GM12873 (cell line): ENCODE data around the gene XDH.

Source experiments
- TF ChIP-seq, protein P1 (sequence below): IDR thresholded peaks from 2 replicates; pipeline ENCODE4 v1.5.1; 2012; ENCODE audit warnings: low read depth, mild to moderate bottlenecking, moderate library complexity, low read length, control low read depth; ENCODE audit not compliant: insufficient read depth; ENCODE audit errors: missing control alignments

Gene XDH

GRCh38 chr2:31414601-31415241 is at the start of gene XDH:
Gene XDH (minus strand): TSS chr2:31414742. CDS start chr2:31414666, 76 bp downstream.
- TF ChIP-seq, protein P1, sequence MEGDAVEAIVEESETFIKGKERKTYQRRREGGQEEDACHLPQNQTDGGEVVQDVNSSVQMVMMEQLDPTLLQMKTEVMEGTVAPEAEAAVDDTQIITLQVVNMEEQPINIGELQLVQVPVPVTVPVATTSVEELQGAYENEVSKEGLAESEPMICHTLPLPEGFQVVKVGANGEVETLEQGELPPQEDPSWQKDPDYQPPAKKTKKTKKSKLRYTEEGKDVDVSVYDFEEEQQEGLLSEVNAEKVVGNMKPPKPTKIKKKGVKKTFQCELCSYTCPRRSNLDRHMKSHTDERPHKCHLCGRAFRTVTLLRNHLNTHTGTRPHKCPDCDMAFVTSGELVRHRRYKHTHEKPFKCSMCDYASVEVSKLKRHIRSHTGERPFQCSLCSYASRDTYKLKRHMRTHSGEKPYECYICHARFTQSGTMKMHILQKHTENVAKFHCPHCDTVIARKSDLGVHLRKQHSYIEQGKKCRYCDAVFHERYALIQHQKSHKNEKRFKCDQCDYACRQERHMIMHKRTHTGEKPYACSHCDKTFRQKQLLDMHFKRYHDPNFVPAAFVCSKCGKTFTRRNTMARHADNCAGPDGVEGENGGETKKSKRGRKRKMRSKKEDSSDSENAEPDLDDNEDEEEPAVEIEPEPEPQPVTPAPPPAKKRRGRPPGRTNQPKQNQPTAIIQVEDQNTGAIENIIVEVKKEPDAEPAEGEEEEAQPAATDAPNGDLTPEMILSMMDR: no peak

DNA sequence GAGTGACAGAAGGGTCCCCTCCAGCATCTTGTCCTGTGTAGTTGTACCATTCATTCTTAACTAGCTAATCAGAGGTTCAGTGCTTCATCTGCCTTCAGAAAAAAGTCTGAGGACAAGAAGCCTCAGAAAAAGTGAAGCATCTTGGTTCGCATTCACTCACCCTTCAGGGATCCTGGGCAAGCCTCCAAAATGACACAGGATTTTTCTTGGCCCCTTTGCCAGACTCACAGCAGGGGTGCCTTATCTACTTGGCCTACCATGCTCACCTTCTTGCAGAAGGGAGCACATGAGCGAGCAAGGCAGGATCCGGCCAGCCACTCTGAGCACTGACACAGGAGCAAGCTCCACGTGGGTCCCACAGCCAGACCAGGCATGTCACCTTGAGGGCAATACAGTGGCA is 43.1 kb upstream of the XDH start:
- TF ChIP-seq, protein P1: no peak

DNA sequence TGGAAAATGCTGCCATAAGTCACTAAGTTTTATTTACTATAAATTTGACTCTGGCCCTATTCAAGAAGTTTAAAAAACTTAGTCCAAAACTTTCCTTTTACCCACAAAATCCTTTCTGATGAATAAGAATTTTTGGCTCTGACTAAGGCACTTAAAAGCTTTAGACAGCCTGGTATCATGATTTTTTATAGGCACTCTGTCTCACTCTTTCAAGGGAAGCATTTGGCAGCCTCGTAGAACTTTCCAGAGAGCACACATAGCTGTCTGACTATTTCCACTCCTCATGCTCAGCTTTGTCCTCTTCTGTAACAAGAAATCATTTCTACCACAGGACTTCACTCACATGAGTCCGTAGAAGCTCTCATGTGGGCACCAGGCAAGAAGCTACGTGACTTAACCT is 32.3 kb upstream of the XDH start:
- TF ChIP-seq, protein P1: no peak

DNA sequence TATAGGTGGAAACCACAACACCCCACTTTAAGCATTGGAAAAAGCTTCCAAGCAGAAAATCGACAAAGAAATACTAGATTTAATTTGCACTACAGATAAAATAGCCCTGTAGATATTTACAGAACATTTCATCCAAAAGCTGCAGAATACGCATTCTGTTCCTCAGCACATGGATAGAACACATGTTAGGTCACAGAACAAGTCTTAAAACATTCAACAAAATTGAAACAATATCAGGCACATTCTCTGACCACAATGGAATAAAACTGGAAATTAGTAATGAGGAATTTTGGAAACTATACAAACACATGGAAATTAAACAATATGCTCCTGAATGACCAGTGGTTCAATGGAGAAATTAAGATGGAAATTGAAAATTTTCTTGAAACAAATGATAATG is 27.8 kb upstream of the XDH start:
- TF ChIP-seq, protein P1: no peak

- TF ChIP-seq, protein P1: no peak
Observed at GRCh38 chr2:31440764-31441163, 26.2 kb upstream of the XDH start.

DNA sequence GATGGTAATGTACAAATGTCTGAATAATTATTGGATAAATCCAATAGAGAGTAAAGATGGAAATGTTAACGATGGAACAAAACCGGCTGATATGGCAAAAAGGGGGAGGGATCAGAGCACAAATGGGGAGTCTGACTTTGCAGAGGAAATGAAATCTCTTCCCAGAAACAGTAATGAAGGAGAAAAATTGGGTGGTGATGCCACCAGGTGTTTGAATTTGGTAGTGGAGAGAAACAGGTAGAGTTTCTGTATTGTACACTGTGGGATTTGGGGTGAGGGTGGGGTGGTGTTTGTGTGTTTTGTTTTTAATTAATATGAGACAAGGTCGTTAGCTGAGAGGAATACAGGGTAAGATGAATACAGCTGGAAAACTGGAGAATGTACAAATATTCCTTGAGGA is 20.4 kb upstream of the XDH start:
- TF ChIP-seq, protein P1: peak; percentile 16

GRCh38 chr2:31433541-31433940 is 19.0 kb upstream of the XDH start:
- TF ChIP-seq, protein P1: no peak
